Gastrocnemius medialis (tissue), 4 donors: ENCODE data around the gene COL4A1.

ENCODE experiments used
- POLR2A ChIP-seq, 2 donors: fragments of 450-650 bp; IDR thresholded peaks; one replicate each; pipeline ENCODE4 v1.6.1; 2017; ENCODE audit warnings: antibody characterized with exemption in 2 of 2, mild to moderate bottlenecking in 2 of 2, moderate library complexity in 2 of 2
- TF ChIP-seq, protein P1 (sequence below), 5 experiments: fragments of 450-650 bp in 3 of 5; fragments of 200-600 bp in 2 of 5; sonication (generic) in 2 of 5; IDR thresholded peaks in 4 of 5; conservative IDR thresholded peaks in 1 of 5; 1 replicate in 4 of 5; 2 replicates in 1 of 5; pipeline ENCODE4 v1.5.1; 2016 to 2019; ENCODE audit warnings: antibody characterized with exemption in 5 of 5, mild to moderate bottlenecking in 3 of 5, moderate library complexity in 3 of 5

DNA sequence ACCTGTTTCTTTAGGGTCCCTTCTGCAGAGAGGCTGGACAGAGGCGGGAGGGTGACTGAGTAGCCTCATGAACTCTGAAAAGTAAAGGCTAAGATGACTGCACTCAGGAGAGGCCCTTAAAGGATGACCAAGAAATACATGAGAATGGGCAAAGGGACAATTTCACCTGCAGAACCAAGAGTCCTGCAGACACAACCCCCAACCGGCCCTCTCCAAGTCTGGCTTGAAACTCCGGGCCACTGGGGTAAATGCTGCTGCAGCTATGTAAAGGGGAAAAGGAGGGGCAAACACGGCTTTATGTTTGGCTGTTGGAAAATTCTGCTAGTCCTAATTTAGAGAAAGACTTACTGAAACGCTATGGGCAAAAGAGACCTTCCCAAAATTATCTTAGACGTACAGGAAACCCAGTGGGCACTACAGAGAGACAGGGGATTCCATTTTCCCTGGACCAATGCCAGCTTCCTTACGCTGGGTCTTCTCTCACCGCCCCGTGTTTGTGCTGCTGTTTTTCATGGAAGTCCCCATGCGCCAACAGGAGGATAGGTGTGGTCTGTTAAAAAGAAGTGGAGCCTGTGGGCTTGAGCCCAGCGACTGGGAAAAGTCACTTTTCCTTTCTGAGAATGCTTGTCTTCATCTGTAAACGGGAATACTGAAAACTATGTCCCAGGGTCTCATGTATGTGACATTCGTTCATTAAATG lies 10.7 kb upstream of the COL4A1 start:
- TF ChIP-seq, protein P1, sequence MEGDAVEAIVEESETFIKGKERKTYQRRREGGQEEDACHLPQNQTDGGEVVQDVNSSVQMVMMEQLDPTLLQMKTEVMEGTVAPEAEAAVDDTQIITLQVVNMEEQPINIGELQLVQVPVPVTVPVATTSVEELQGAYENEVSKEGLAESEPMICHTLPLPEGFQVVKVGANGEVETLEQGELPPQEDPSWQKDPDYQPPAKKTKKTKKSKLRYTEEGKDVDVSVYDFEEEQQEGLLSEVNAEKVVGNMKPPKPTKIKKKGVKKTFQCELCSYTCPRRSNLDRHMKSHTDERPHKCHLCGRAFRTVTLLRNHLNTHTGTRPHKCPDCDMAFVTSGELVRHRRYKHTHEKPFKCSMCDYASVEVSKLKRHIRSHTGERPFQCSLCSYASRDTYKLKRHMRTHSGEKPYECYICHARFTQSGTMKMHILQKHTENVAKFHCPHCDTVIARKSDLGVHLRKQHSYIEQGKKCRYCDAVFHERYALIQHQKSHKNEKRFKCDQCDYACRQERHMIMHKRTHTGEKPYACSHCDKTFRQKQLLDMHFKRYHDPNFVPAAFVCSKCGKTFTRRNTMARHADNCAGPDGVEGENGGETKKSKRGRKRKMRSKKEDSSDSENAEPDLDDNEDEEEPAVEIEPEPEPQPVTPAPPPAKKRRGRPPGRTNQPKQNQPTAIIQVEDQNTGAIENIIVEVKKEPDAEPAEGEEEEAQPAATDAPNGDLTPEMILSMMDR (IDR thresholded peaks at IDR 0.05 in 4 of 5, conservative IDR thresholded peaks at IDR 0.05 in 1 of 5) = no peak
- TF ChIP-seq POLR2A (IDR thresholded peaks at IDR 0.05) = no peak
